ENCODE data around the gene IL21R.

DNA sequence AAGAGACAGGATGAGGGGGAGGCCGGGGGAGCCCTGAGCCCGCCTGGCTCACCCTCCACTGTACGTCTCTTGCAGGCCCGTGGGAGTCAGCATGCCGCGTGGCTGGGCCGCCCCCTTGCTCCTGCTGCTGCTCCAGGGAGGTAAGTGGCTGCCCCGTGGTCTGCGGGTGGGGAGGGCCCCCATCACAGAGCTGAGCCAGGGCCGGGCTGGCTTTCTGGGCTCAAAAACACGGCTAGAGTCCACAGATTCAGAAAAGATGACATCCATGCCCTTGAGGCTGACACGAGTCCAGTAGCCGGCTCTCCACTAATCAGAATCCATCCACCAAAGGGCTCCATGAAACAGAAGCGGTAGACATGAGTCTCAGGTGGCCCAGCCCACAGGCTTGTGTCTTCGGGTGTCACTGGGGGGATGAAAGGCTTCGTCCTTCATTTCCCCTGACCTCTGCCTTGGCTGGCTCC is 28.0 kb downstream of the IL21R start:
- TF ChIP-seq, protein P1, sequence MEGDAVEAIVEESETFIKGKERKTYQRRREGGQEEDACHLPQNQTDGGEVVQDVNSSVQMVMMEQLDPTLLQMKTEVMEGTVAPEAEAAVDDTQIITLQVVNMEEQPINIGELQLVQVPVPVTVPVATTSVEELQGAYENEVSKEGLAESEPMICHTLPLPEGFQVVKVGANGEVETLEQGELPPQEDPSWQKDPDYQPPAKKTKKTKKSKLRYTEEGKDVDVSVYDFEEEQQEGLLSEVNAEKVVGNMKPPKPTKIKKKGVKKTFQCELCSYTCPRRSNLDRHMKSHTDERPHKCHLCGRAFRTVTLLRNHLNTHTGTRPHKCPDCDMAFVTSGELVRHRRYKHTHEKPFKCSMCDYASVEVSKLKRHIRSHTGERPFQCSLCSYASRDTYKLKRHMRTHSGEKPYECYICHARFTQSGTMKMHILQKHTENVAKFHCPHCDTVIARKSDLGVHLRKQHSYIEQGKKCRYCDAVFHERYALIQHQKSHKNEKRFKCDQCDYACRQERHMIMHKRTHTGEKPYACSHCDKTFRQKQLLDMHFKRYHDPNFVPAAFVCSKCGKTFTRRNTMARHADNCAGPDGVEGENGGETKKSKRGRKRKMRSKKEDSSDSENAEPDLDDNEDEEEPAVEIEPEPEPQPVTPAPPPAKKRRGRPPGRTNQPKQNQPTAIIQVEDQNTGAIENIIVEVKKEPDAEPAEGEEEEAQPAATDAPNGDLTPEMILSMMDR (IDR thresholded peaks at IDR 0.05), result no peak
- TF ChIP-seq ZFX (IDR thresholded peaks at IDR 0.05; ENCODE audit: borderline replicate concordance), result no peak
